Measurements from ENCODE around the gene CSTB.

The CSTB gene

DNA sequence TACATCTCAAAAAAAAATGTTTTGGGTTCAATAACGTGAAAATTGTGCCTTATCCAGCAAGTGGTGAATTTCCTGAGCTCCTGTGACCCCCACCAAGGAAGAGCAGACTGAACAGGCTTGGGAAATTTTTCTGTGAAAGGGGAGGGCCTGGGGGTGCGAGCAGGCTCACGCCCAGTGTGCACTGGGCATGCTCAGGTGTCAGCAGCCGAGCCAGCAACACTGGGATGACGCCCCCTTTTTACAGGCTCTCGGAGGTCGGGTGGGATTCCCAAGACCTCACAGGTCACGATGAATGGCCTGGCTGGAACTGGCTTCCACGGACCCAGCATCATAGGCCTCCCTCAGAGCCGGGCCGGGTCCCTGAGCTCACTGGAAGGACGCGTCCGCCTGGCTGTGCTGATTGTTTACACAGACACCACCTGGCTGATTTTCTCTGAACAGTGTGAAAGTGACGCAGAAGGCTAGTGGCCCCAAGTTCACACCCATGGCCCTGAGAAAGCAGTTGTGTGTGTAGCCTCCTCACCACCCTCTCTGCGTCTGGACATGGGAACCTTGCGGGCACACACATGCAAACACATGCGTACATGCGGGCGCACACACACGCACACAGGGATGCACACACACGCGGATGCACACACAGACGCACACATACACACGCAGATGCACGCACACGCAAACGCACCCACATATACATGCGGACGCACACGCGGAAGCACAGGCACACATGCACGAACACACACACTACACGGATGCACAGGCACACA lies 9.2 kb downstream of the CSTB start:
- peak; percentile 47 for DNase-seq

DNA sequence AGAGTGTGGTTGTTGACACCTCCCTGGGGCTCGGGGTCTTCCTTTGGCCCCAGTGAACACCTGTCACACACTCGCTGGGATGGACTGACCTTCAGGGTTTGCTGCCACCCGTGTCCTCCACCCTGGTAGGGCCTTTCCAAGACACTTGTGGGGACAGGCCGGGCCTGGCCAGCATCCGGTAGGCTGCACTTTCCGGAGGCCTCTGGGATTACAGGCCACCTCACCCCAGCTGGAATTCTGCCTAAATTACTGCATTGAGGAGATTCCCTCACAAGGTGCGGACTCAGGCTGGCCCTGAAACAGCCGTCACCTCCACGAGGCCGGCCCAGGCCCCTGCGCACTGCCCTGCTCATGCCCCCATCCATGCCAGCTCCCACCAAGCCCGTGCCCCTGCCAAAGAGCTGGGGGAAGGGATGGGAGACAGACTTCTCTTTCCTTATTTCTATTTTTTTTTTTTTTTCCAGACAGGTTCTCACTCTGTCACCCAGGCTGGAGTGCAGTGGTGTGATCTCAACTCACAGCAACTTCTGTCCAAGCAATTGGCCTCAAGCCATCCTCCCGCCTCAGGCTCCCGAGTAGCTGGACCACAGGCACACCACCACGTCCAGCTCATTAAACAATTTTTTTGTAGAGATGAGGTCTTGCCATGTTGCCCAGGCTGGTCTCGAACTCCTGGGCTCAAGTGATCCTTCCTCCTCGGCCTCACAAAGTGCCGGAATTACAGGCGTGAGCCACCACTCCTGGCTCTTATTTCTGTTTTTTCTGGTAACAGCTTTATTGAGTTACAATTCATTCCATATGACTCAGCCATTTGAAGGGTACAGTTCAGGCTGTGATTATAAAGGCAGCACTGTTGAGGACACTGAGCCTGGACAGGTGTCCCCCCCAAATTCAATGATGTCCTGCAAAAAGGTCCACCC lies 11.3 kb downstream of the CSTB start:
- no peak for DNase-seq

DNA sequence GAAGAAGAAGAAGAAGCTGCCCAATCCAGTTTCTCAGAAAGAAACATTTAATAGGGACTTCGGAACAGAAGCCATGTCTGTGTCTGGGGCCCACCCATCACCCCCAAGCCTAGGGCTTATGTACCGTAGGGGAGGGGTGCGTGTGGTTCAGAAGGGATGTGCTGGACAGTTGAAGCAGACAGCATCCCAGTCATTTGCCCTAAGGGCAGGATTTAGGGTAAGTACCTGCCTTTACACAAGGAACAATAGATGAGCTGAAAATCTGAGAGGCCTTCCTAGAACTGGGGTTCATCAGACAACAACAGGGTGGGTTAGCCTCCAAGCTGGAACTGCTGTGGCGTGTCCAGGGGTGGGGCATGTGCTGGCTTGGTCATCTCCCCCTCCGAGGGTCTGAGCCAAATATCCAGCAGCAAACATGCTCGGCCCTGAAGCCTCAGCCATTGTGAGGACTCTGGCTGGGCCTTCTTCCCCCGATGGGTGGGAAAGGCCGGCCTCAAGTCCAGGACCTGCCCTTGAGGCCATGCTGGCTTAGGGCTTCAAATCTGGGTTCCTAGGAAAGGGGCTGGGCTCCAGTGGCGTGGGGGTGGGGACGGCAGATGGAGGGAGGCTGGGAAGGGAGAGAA lies 12.1 kb downstream of the CSTB start:
- DNase-seq, result no peak

DNA sequence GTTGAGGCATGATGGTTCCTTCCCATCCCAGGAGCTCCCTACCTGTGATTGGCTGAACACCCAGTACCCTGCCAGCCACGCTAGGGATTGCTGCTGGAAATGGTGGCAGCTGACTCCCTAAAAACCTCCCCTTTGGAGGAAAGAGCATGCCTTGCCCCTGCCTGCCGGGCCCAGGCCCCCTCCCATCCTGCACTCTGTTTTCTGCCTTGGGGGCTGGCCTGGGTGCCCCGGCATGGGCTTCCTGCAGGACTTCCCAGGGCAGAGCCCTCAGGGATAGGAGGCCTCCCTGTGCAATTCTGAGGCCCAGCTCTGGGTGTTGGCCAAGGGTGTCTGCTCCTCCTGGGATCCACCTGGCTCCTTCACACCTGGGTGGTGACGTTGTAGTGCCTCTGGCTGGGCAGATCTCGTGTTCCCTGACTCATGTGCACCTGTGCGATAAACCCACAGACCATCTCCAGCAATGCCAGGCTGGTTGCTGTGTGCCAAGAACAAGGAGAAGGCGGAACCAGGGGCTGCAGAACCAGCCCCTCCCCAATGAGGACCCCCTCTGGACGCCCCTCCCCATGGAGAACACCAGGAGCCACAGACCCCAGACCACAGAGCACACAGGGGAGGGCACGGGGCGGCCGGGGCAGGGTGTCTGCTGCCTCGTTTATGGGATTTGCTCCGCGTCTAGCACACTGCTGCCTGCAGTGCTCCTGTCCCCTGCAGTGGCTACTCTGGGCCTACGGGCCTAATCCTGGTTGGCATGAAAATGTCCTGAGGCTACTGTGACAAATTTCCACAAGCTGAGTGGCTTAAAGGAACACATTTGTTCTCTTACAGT lies 13.6 kb downstream of the CSTB start:
- DNase-seq, result no peak

DNA sequence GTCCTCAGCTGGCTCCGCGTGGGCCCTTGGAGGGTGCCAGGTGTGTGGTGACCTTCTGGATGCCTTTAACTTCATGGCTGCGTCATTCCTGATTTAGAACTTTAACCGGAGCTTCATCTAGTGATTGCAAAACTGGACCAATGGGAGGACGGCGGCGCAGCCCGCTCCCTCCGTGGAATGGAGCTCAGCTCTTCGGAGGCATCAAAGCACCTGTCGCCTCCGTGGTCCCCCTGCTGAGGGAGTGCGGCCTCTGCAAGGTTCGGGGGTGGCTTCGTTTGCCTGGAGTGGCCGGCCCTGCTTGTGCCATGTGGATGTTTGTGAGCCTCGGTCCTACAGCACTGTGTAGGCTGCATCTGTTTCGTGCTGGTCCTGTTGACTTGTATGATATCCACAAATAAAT lies 14.2 kb downstream of the CSTB start:
- DNase-seq, result no peak

DNA sequence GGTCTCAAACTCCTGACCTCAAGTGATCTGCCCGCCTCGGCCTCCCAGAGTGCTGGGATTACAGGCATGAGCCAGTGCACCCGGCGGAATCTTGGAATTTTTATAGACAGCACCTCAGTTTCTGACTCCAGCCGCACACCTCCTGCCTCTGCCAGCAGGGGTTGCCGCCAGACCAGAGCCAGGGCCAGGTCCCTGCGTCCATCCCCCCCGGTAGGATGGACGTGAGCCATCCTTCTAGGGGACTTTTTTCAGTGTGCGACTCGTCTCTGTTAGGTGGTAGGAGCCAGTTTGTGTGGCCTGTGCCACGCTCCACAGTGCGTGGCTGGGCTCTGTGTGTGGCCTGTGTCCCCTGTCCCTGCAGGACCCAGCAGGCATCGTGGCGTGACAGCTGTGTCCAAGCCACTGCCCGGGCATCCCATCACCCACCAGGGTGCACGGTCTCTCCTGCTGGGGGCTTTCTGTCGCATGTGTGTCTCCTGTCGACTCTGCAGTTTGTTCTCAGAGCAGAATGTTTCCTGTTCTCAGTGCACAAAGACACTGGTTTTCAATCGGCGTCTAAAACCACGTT lies 15.6 kb downstream of the CSTB start:
- no peak for DNase-seq

DNA sequence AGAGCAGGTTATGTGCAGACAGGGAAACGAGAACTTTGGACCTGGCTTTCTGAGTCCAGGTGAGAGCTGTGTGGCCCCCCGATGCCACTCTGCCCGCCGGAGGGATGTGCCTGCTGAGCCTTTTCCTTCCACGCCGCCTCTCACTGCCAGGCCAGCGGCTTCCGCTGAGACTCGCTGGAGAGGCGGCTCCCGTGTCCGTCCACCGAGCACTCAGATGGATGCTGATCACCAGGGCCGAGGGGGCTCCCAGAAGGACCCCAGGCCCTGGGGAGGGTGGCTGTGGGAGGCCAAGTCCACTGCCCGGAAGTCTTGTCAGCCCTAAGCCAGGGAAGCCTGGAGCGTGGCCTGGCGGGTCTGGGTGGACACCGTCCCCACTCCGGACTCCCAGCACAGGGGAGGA lies 16.5 kb downstream of the CSTB start:
- DNase-seq, result no peak

DNA sequence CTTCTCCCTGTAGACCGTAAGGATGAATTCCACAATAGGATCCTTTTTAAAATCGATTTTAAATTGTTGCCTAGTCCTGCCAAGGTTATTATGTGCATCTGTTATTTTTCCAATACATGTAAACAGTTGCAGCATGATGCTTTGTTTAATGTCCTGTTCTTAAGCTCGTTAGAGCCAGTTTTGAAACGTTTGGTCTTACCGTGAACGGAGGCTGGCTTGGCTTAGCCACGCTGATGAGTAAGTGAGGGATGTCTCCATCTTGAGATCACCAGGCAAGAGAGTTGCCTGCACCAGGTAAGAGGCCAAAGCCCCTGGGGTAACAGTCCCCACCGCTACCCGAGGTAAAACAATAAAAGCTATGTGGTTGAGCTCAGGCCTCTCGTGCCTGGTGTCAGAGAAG lies 17.3 kb downstream of the CSTB start:
- no peak for DNase-seq

DNA sequence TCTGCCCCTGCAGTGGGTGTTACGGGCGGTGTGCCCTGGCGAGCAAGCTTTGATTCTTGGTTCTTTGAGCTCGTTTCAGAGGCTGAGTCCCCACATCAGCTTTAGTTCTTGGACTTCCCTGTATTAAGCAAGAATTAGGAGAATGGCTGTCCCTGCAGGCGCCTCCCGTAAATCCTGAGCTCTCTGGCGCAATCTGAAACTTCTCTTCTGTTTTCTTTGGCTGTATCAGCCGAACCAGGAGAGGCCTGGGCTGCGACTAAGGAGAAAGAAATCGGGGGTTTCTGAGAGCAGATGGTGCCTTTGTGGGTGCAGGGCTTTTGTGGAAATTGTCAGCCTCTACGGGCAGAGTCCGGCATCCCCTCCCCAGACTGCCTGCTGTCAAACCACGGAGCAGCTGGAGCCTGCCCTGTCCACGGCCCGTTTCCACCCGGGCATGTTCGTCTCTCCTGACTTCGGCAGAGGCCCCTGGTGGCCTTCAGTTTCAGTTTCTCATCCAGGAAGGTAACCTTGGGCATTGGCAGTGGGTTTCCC lies 17.9 kb downstream of the CSTB start:
- no peak for DNase-seq

DNA sequence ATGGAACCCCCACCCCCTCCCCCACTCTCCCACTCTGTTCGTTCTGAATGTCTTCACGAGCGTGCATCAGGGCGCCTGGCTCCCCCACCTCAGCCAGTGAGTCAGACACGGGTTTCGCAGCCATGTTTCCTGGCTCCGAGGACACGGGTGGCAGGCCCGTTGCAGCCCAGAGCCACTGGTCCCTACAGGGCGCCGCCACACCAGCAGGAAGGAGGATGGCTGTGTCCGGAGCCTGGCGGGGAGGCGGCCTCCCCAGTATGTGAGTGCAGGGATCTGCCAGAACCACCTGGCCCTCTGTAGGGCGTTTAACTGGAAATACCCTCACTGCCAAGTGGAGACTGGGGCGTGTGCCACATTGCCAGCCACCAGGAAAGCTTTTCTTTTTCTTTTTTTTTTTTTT lies 18.5 kb downstream of the CSTB start:
- DNase-seq, result no peak

DNA sequence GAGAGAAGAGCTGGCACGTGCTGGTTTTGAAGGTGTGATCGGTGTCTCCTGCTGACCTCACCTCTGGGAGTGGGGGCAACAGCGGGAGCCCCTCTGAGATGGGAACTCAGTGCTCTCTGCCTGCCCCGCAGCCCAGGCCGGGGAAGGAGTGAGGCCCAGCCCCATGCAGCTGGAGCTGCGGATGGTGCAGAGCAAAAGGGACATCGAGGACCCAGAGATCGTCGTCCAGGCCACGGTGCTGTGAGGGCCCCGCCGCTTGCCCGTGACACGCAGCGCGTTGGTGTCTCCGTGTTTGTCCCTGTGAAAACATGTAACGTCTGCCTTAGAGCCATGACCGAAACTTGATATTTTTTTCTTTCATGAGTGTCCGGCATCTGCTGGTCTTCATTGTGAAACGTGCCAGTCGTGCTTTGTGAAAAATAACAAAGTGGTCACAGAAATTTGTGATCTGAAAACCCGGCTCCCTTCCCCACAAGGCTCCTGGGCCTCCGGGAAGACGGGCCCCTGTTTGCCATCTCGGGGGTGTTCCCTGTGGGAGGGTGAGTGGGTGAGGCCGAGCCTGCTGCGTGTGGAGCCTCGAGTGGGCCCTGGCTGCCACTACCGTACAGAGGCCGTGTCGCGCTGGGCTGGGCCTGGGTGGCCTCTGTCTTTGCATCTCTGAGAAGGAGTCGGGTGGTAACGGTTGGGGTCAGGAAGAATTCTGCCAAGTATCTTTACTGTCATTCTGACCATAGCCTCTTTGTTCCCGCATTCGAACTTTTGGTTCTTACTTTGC lies 20.1 kb downstream of the CSTB start:
- DNase-seq, result no peak

DNA sequence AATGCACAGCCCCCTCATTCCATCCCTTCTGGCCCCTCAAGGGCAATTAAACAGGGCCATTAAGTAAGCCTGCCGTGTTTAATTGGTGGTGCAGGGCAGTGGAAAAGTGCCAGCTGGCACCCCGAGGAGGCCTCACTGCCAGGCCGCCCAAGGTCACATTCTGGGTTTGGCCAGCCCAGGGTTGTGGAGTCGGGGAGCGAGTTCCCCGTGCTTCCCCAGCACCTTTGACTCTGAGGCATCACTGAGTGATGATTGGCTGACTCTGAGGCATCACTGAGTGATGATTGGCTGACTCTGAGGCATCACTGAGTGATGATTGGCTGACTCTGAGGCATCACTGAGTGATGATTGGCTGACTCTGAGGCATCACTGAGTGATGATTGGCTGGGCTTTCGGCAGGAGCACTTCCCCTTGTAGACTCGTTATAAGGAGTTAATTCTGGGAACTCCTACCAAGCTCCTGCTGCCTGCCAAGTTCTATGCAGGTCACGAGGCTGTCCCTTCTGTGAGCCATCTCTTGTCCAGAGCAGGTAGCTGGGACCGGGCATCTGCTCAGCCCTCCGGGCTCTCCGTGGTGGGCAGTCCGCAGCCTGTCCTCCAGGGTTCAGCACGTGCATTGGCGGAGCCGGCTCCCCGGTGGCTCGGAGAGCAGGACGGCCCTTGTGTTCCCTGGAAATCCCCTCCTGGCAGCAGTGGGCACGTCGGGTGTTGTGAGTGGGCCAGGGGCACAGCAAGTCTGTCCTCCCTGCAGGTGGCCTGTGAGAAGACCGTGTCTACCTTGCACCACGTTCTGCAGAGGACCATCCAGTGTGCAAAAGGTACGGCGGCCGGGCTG lies 20.9 kb downstream of the CSTB start:
- no peak for DNase-seq

DNA sequence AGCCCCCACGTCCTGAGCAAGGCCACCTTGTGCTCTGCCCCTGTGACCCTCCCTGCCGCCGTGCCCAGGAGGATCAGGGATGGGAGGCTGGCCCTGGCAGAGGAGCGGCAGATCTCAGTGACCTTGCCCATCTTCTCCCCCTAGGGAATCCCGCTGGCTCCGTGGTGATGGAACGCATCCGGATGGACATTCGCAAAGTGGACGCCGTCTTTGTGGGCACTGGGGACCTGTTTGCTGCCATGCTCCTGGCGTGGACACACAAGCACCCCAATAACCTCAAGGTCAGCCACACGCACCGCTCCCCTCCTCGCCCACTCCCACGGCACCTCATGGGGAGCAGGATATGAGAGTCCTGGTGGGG lies 22.7 kb downstream of the CSTB start:
- no peak for DNase-seq

DNA sequence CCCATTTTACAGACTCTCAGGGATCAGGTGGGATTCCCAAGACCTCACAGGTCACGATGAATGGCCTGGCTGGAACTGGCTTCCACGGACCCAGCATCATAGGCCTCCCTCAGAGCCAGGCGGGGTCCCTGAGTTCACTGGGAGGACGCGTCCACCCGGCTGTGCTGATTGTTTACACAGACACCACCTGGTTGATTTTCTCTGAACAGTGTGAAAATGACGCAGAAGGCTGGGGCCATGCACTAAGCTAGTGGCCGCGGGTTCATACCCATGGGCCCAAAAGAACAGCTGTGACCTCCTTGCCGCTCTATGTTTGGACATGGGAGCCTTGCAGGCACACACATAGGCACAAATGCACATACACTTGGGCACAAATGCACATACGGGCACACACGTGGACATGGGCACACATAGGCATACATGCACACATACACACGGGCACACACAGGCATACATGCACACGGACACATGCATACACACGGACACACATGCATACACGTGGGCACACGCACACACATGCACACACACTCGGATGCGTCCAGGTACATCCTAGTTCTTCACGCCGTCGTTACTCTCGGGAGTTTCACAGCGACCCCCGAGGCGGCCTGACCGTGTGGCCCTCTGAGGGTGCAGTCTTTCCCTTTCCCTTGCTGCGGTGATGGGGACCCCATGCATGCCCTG lies 23.2 kb downstream of the CSTB start:
- DNase-seq, result no peak

DNA sequence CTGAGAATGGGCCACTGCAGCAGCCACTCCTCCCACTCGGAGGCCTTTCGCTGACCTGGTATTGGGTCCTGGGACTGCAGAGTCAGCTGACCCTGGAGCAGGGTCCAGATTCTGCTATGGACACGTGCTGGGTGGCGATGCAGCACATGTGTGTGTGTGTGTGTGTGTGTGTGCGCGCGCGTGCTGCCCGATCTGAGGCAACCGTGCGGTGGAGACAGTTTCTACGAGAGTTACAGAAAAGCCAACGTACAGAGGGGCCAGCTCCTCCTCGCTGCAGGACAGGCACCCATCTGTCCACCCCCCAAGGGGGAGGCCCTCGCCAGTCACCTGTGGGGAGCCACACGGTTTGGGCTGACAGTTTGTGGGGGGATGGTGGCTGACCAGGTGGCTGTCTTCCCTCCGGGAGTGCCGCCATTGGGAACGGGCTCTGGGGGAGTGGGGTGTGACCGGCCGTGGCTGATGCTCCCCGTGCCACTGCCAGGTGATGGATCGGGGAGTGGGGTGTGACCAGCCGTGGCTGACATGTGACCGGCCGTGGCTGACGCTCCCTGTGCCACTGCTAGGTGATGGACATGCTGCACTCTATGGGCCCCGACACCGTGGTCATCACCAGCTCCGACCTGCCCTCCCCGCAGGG lies 24.0 kb downstream of the CSTB start:
- DNase-seq, result no peak

DNA sequence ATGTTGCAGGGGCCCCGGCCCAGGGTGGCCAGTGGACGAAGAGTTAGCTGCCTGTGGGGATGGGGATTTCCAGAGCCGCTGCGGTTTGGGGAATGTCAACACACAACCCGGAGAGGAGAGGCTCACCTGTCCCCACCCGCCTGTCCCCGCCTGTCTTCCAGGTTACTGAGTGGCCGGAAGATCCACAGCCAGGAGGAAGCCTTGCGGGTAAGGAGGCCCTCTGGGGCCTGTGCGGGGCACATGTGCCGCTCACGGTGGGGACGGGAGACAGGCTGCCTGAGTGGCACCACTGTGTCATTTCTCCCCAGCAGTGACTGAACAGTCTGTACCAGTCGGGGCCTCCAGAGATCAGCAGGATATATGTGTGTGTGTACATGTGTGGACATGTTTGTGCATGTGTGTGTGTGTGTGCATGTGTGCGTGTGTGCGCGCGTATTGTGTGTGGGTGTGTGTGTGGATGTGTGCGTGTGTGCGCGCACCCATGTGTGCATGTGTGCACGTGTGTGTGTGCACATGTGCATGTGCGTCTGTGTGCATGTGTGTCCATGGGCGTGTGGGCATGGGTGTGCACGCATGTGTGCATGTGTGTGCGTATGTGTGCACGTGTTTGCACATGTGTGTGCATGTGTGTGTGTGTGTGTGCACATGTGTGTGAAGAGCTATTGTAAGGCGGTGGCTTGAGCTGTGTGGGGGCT lies 25.6 kb downstream of the CSTB start:
- no peak for DNase-seq

DNA sequence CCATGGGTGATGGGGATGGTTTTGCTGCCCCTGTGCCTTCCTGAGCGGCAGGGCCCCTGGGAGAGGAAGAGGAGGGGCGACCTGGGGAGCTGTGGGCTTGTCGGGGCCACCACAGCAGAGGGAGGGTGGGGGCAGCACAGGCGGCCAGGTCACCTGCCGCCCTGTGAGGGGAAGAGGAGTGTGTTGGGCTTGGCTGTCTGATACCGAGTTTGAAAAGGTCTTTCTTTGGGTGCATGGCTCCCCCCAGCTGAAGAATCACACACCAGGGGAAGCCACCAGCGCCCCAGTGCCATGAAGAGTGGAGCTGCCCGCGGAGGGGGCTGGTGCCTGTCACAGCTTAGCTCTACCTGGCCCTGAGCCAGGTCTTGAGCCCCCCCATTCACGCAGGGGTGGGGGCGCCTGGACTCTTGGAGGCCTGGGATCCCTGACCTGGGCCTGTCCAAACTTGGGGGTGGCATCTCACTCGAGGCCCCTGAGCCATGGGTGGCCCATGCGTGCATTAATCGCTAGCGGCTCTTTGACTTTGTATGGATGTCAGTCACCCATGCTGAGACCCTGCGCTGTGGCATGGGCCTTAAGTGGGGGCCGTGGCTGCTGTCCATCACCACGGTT lies 26.4 kb downstream of the CSTB start:
- DNase-seq, result no peak

DNA sequence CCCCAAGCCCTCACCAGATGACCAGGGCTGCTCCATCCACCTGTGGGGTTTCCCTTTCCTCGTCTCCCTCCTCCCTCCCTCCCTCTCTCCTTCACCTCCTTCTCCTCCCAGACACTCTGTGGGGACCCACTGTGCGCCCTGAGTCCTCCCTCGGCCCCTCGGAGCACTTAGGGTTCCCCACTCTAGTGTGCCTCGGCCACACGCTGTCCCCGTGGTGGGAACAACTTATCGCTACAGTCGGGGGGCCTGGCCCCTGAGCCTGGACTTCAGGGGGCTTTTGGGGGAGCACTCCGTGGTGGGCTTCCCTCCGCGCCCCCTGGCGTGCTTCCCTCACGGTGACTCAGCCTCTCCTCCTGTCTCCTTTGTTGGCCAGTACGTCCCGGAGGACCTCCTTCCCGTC lies 27.5 kb downstream of the CSTB start:
- DNase-seq, result no peak

Data from NCI-H510A (cell line).